ENCODE measurements around the gene C1QBP.

- TF ChIP-seq CTCF (IDR thresholded peaks at IDR 0.05) (no peak), POLR2AphosphoS5 (IDR thresholded peaks at IDR 0.05) (no peak), POLR2A (IDR thresholded peaks at IDR 0.05) (no peak), EP300 (IDR thresholded peaks at IDR 0.05) (no peak)
Measured at GRCh38 chr17:5472511-5472910, 33.6 kb upstream of the C1QBP start.

Measured in suprapubic skin (tissue), 4 donors.